ENCODE measurements around the gene TBC1D2.
"Not testable (repeated sequence)": the region's sequence is repeated elsewhere in the genome, so short reads cannot be mapped to it uniquely, and the experiment has no call there.

TBC1D2 gene

GRCh38 chr9:98187926-98188325, 67.5 kb downstream of the TBC1D2 start:
- no peak for DNase-seq (ENCODE audit: low read depth in 2 of 2)

- DNase-seq (ENCODE audit: low read depth in 2 of 2), result no peak
These were observed 69.2 kb downstream of the TBC1D2 start for GRCh38 chr9:98186236-98186635.

DNA sequence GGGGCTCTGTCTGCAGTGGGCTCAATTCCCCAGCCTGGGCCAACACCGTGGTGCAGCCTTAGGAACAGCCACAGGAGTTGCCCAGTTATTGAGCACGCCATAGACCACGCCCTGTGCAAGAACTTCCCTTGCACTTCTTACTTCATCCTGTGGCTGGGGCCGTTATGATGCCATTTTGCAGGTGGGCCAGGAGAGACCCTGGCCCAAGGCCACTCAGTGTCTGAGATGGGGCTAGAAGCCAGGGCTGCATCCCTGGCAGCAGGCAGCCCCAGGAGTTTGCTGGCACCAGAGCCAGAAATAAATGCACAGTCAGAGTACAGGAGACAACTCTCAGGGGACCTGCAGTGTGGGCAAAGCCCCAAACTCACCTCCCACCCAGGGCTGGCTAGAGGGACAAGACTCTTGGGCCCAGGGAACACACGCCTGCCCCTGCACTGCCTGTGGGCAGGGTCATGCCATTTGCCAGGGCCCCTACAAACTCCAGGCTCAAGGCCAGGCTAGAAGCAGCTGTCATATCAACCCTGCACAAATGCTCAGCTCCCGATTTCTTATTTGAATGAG, 69.8 kb downstream of the TBC1D2 start:
- no peak for DNase-seq (ENCODE audit: low read depth in 2 of 2)

DNA sequence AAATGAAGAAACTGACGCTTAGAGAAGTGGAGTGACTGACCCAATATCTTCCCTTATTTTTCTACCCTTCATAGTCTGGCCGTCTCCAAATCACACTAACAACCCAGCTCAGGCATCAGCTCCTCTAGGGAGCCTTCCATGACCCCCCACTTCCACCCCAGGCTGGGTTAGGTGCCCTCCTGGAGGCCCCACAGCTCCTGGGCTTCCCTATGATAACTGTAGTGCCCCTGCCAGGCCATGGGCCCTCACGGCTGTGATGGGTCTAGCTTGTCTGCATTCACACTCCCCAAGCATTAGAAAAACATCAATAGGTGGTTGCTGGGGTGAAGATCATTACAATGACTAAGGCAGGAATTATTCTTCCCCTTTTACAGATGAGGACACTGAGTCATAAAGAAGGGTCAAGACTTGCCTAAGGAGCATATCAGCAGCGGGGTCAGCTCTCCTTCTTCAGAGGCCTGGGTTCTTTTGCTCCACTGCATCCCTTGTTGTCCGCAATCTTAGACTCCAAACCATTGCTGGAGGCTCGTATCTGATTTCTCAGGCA, 70.4 kb downstream of the TBC1D2 start:
- DNase-seq (ENCODE audit: low read depth in 2 of 2), result no peak

DNA sequence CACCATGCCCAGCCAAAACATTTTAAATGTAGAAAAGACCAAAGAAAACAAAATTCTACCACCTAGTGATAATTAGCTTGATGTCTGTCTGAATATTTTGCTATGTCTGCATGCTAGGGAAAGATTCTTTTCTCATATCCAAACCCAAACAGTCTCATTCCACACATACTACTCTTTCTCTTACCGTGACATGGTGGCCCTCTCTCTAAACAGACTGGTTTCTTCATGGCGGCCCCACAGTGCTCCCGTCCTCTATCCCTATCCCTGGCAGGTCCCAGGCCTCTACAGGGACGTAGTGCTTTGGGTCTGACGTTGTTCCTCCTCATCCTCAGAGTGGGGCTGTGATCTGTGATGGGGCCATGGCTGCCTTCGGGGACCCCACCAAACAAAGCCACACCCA, 71.1 kb downstream of the TBC1D2 start:
- no peak for DNase-seq (ENCODE audit: low read depth in 2 of 2)

- no peak for DNase-seq (ENCODE audit: low read depth in 2 of 2)
These were observed 72.4 kb downstream of the TBC1D2 start for GRCh38 chr9:98182889-98183599.

DNA sequence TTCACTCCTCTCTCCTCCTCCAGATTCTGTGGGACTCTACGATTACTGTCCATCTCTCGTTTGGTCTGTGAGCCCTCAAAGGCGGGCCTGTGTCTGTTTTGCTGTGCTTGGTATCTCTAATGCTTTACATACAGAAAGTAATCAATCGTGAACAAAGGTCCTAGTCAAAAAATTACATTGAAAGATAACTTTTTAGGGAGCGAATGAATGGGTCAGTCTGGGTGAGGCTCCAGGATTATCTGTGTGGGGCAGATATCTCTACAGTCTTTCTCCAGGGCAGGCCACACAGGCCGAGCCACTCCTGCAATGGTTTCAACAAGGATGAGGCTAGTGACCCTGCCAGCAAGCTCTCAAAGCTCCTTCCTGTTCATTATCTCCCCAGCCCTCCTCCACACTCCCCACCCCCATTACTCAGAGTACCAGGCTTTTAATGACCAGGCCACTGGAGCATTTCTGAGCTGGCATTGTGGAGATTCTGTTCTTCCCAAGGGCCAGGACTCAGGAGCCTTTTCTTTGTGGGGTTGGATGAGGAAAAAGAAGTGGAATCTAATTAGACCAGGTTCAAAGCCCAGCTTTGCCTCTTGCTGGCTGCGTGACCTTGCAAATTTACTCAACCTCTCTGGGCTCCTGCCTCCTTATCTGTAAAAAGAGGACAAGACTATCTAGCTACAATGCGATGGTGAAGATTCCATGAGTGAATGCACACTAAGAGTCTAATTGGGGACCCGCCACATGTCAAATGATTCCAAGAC, 73.2 kb downstream of the TBC1D2 start:
- no peak for DNase-seq (ENCODE audit: low read depth in 2 of 2)

DNA sequence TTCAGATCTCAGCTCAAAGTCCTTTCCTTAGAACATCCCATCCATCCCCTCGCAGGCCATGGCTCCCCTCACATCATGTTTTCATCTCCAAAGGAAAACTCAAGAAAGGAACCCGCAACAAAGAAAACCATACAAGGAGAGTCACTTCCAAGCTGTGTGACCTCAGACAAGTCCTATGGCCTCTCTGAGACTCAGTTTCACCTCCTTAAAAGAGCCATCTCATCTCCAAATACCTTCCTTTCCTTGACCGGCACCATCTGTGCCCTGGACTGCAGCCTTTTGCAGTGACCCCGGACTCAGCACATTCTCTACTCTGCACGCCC, 73.7 kb downstream of the TBC1D2 start:
- no peak for DNase-seq (ENCODE audit: low read depth in 2 of 2)

DNA sequence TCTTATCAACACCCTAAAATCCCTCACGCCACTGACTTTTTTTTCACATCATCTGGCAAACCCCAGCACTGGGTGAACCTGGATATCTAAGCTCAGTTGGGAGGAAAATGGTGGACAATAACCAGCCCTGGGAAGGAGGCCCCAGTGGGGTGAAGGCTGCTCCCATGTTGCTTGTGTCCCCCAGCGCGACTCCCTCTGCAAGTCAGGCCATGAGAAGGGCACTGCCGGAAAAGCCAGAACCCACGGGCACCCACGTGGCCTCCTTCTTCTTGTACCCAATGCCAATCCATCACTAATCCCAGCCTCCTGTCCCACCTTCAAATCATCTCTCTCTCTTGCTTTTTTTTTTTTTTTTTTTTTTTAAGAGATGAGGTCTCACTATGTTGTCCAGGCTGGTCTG, 74.5 kb downstream of the TBC1D2 start:
- no peak for DNase-seq (ENCODE audit: low read depth in 2 of 2)

- no peak for DNase-seq (ENCODE audit: low read depth in 2 of 2)
These were observed 76.3 kb downstream of the TBC1D2 start for GRCh38 chr9:98178874-98179850.

DNA sequence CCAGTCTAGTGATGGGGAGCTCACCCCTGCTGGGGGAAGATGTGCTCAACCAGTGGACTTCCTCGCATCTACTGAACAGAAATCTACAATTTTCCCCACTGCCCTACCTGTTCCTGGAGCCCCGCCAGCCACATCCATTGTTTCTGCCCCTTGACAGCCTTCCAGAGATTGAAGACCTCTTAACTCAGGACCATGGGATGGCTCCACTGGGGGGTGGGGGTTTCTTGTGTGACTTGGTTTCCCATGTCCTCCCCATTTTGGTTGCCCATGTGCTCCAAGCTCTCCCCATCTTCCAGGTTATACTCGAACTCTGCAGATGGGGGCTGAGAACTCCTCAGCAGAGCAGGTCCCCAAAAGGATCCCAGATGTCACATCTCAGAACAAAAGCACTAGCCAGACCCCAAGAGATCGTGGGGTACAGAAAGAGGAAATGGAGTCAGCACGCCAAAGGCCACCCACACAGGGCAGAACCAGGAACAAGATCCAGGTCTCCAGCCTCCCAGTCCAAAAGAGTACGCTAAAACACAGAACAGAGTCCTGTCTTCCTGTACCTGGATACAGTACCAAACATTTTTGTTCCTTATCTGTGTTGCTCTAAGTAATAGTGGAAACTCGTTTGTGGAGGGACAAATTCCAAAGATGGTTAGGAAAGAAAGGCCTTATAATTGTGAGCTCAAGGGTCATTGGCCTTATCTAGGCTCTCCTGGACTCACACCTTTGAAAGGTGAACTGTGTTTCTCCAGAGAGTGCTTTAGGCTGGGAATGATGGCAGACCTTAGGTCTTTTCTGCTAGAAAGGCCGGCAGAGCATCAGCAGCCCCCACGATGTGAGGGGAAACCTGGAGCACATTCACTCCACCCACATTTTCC, 78.8 kb downstream of the TBC1D2 start:
- no peak for DNase-seq (ENCODE audit: low read depth in 2 of 2)

GRCh38 chr9:98175762-98176161, 79.7 kb downstream of the TBC1D2 start:
- DNase-seq (ENCODE audit: low read depth in 2 of 2), result no peak

- DNase-seq (ENCODE audit: low read depth in 2 of 2), result no peak
These were observed 80.3 kb downstream of the TBC1D2 start for GRCh38 chr9:98175028-98175569.

- not testable (repeated sequence) for DNase-seq (ENCODE audit: low read depth in 2 of 2)
These were observed 80.9 kb downstream of the TBC1D2 start for GRCh38 chr9:98174502-98174918.

DNA sequence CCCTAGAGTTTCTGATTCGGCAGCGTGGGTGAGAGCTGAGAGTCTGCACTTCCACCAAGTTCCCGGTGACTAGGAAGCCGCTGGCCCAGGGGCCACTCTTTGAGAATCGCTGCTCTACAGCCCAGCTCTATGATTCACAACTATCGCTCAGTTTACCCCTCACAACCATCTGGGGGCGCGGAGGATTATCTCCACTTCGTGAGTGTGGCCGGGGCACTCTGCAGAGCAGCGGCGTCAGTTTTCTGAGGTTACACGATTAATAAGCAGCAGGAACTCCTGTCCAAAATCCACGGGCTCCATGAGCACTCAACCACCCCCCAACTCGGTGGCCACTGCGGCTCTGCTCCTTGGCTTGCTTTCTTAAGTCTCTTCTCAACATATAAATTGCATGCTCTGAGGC, 82.3 kb downstream of the TBC1D2 start:
- DNase-seq (ENCODE audit: low read depth in 2 of 2), result no peak

- no peak for DNase-seq (ENCODE audit: low read depth in 2 of 2)
These were observed 82.8 kb downstream of the TBC1D2 start for GRCh38 chr9:98172604-98173003.

GRCh38 chr9:98171176-98171925, 84.1 kb downstream of the TBC1D2 start:
- DNase-seq (ENCODE audit: low read depth in 2 of 2), result no peak

DNA sequence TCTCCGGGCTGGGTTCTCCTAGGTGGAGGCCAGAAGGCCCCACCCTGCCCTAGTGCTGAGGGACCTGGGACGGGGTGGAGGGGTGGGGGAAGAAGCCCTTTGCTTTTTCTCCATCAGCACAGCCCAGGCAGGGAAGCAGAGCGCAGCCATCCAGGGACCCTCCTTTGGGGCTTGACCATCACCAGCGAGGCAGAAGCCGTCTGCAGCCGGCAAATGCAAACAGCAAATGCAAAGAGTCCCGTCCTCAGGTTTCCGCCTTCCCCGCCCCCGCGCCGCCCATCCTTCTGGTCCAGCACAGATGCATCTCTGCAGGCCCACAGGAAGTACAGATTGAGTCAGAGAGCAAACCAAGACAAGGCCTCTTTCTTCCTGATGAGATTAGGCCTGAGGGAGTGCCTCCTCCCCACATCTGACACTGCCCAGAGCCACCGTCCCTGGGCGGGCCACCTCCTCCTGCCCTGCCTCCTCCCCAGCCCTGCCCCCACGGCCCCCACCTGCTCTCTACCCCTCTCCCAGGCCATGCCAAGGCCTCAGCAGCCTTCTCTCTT, 86.4 kb downstream of the TBC1D2 start:
- DNase-seq (ENCODE audit: low read depth in 2 of 2), result no peak

GRCh38 chr9:98168153-98168780, 87.2 kb downstream of the TBC1D2 start:
- no peak for DNase-seq (ENCODE audit: low read depth in 2 of 2)
